Stimulated activated naive CD4-positive, alpha-beta T cell treated with Interleukin-2 at 50 U/mL for 16 hours (primary cell): ENCODE measurements around the gene NUP160.
A peak's percentile ranks its signal among the peaks of the same experiment; 100 is the strongest.
"Not testable (repeated sequence)": the region's sequence is repeated elsewhere in the genome, so short reads cannot be mapped to it uniquely, and the experiment has no call there.

Experiments
- DNase-seq: peaks from one replicate; lab custom pipeline; 2025; lab: John Stamatoyannopoulos, UW

NUP160 gene

GRCh38 chr11:47791774-47792430 lies 56.2 kb downstream of the NUP160 start:
- no peak for DNase-seq

GRCh38 chr11:47790017-47790416 lies 58.1 kb downstream of the NUP160 start:
- not testable (repeated sequence) for DNase-seq

GRCh38 chr11:47788181-47788580 lies 60.0 kb downstream of the NUP160 start:
- DNase-seq: no peak

DNA sequence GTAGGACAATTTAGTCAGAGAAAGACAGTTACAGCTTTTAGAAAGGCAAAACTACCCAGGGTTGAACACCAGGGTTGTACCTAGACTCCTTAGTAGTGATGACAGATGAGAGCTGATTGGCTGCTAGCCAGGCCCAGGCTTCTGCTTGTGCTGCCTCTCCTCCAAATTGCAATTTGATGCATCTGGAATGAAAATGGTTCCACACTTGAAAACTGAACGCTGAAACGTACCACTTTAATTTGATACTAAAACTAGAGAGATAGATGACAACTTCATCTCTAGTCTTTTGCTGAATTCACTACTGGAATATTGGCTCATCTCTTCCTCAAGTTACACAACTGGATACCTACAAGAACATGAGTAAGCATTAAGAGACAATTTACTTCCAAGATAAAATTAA lies 61.8 kb downstream of the NUP160 start:
- DNase-seq: no peak

- no peak for DNase-seq
These were observed 63.3 kb downstream of the NUP160 start for GRCh38 chr11:47784785-47785381.

GRCh38 chr11:47783087-47783610 lies 65.0 kb downstream of the NUP160 start:
- DNase-seq: no peak

GRCh38 chr11:47778878-47779483 lies 69.2 kb downstream of the NUP160 start:
- no peak for DNase-seq

DNA sequence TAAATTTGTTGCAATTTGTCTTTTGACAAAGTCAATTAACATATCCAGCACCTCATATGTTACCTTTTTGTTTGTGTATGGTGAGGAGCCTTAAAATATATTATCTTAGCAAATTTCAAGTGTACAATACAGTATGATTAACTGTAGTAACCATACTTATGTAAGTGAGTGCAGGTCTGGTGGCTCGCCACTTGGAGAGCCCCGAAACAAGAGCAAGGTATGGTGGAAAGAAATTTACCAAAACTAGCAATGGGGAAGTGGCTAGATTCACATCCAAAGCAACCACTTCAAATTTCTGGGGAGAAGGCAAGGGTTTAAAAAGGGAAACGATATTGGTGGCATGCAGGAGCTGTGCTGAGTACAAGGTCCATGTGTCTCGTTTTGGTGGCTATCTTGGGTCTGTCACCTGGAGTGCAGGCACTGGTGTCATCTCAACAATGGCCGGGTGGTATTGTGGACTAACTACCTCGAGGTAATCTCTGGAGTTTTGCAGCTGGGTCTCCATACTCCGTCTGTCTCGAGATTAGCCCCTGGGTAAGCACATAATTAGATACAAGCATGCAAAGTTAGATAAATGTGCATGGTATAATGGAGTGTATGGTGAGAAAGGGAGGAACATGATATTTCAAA lies 72.8 kb downstream of the NUP160 start:
- no peak for DNase-seq

GRCh38 chr11:47773882-47774281 lies 74.3 kb downstream of the NUP160 start:
- DNase-seq: no peak

- DNase-seq: not testable (repeated sequence)
These were observed 78.6 kb downstream of the NUP160 start for GRCh38 chr11:47769556-47769955.

GRCh38 chr11:47768101-47768612 lies 80.0 kb downstream of the NUP160 start:
- DNase-seq: no peak

GRCh38 chr11:47766509-47767227 lies 81.5 kb downstream of the NUP160 start:
- DNase-seq: peak; percentile 80

- no peak for DNase-seq
These were observed 83.1 kb downstream of the NUP160 start for GRCh38 chr11:47765086-47765485.

DNA sequence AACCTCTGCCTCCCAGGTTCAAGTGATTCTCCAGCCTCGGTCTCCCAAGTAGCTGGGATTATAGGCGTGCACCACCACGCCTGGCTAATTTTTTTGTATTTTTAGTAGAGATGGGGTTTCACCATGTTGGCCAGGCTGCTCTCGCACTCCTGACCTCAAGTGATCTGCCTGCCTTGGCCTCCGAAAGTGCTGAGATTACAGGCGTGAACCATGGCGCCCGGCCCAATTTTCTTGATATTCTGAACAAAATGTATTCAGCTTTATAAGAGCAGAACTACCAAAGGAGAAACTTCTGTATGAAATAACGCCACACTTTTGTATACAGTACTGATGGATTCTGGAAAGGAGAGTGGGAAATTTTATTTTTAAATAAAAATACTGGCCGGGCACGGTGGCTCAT lies 88.9 kb downstream of the NUP160 start:
- not testable (repeated sequence) for DNase-seq

DNA sequence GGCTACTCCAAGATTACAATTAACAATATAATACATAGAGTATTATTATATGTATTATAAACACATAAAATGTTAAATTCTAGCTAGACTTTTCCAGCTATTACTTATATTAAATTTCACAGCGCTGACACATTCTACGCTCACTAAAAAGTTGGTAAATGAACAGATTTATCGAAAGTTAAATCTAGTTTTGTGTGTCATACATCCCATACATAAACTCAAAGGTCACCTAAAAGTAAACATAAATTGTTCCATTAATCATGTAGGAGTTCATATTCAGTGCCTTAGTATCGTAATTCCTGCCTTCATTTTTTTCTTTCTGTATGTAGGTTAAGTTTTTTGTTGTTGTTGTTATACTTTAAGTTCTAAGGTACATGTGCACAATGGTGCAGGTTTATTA lies 91.9 kb downstream of the NUP160 start:
- DNase-seq: no peak

DNA sequence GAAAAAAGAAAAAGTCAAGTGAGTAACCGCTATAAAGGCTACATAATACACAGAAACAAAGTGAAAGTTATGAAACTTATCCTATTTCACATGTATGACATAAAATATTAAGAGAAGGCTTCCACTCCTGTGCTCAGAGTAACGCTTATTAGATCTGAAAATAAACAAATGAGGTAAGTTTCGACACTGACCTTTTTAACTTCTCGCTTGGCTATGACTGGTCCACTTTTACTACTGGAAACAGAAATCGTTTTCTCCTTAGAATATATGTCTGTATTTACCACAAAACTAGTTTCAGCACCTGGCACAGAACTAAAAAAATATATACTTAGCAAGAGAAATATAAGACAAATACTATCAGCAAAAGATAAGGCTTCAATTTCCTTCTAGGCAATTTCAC lies 97.4 kb downstream of the NUP160 start:
- no peak for DNase-seq

- not testable (repeated sequence) for DNase-seq
These were observed 105.7 kb downstream of the NUP160 start for GRCh38 chr11:47742494-47742893.

DNA sequence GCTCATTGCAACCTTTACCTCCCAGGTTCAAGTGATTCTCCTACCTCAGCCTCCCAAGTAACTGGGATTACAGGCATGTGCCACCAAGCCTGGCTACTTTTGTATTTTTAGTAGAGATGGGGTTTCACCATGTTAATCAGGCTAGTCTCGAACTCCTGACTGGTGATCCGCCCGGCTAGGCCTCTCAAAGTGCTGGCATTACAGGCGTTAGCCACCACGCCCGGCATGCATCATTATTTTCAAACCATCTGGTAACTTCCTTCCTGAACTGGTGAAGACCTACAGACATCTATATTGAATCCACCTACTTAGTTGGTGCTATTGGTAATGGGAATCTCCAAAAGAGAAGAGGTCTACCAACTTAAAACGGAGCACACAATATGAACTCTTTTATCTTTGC lies 110.3 kb downstream of the NUP160 start:
- DNase-seq: not testable (repeated sequence)

DNA sequence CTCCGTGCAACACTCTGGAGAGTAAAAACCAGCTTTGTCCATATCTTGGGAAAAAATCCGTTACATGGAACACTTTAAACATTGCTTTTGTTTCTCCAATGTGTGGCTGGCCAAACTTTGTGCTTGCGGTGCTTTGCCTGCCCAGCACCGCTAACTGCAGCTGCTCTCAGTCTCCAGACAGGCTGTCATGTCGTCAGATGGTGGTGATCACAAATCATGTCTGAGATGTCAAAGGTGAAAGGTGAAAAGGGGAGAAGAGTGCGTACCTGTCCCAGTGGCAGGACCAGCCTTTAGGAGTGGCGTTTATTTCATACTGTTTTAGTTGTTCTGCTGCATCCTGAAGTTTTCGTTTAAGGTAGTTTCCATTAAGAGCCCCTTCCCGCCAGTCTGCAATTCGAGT lies 115.9 kb downstream of the NUP160 start:
- DNase-seq: no peak

DNA sequence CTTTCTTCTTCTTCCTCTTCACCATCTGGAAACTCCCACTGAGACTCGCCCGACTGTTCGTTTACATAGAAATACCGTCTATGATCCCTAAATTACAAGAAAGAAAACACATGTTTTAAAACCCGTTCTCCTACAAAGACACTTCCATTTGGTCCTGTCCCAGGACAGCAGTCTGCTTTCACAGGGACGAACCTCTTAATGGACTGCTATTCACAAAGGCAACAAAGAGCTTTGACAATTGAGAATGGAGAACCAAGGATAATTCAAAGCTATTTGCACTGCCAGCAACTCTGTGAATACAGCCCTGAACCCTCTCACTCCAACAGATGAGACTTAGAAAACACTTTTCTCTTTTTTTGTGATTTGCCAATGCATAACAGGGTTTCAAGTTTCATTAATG lies 116.7 kb downstream of the NUP160 start:
- no peak for DNase-seq
